Activated T-cell treated with anti-CD3 and anti-CD28 coated beads for 4 hours (primary cell): ENCODE measurements around the gene RERE.

Experiments used
- DNase-seq: peaks from one replicate; pipeline ENCODE4 v3.0.0-alpha.2; 2020

RERE gene

GRCh38 chr1:8312235-8313218, 504.9 kb downstream of the RERE start:
- DNase-seq: no peak

- DNase-seq: no peak
These were observed 506.2 kb downstream of the RERE start for GRCh38 chr1:8311068-8311718.

- DNase-seq: no peak
These were observed 509.8 kb downstream of the RERE start for GRCh38 chr1:8307628-8308027.

- DNase-seq: no peak
These were observed 513.6 kb downstream of the RERE start for GRCh38 chr1:8303876-8304275.

- no peak for DNase-seq
These were observed 514.3 kb downstream of the RERE start for GRCh38 chr1:8303141-8303540.
